ENCODE measurements around the gene UMODL1. TPM values are rescaled to one million over a fixed set of nuclear protein-coding genes. Genes with fewer than 3 reads are reported as not detected.
"Not testable (repeated sequence)": the region's sequence is repeated elsewhere in the genome, so short reads cannot be mapped to it uniquely, and the experiment has no call there.

Gene UMODL1
- total RNA-seq, 3 donors from 2014 or later (not counting 1 experiment from before 2014, with no cell fraction given), result 0.14 to 0.28 TPM; not detected in 1

DNA sequence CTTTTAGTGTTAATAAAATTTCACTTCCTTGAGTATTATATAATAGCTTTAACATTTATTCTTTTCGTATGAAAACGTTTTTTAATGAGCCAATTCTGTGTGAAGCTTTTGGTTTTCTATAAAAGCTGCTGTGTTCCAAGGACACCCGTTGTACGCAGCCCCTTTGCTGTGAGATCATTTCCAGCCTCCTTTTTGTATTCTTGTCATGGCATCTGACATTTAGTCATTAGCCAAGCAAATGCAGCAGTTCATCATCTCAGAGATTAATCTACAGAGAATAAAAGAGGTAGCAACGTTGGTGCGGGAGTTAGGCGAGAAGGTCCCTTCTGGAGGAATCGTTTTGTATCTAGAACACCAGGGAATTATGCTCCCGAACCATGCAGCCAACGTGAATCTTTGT is 1.3 kb upstream of the UMODL1 start:
- Histone ChIP-seq H3K4me3 (ENCODE audit: low read length) (no peak overlapping the region), H3K9me3 (ENCODE audit: control insufficient read depth, insufficient read depth, low read length) (no peaks in the 10 kb centered on the region), H3K27me3 (ENCODE audit: control insufficient read depth, insufficient read depth, low read length) (peaks cover 38% of the 10 kb centered on the region), H3K36me3 (ENCODE audit: control insufficient read depth, insufficient read depth, low read length) (no peaks in the 10 kb centered on the region), H3K27ac (ENCODE audit: low read length) (no peak overlapping the region), H3K4me1 (ENCODE audit: control insufficient read depth, insufficient read depth, low read length) (peaks cover 10% of the 10 kb centered on the region)
- no peaks in the 10 kb centered on the region for H3K9me3 Mint-ChIP-seq
- no peak overlapping the region for H3K27ac Mint-ChIP-seq
- intact Hi-C loops (cut with micrococcal nuclease), result no loop called here
- TF ChIP-seq, protein P1, sequence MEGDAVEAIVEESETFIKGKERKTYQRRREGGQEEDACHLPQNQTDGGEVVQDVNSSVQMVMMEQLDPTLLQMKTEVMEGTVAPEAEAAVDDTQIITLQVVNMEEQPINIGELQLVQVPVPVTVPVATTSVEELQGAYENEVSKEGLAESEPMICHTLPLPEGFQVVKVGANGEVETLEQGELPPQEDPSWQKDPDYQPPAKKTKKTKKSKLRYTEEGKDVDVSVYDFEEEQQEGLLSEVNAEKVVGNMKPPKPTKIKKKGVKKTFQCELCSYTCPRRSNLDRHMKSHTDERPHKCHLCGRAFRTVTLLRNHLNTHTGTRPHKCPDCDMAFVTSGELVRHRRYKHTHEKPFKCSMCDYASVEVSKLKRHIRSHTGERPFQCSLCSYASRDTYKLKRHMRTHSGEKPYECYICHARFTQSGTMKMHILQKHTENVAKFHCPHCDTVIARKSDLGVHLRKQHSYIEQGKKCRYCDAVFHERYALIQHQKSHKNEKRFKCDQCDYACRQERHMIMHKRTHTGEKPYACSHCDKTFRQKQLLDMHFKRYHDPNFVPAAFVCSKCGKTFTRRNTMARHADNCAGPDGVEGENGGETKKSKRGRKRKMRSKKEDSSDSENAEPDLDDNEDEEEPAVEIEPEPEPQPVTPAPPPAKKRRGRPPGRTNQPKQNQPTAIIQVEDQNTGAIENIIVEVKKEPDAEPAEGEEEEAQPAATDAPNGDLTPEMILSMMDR (IDR thresholded peaks at IDR 0.05), result no peak
- peaks cover 65 to 80% of the 10 kb centered on the region in 2 donors for H3K27me3 Mint-ChIP-seq (ENCODE audit: low read depth in 2 of 2)
- H3K4me3 Mint-ChIP-seq, result no peak overlapping the region
- 77% methylated on average over 10 of the region's 10 CpGs for WGBS (ENCODE audit: insufficient coverage)
- peaks cover 0 to 12% of the 10 kb centered on the region in 2 donors for H3K4me1 Mint-ChIP-seq
- ATAC-seq, result no peak
- H3K36me3 Mint-ChIP-seq, result no peaks in the 10 kb centered on the region
- DNase-seq, result no peak

DNA sequence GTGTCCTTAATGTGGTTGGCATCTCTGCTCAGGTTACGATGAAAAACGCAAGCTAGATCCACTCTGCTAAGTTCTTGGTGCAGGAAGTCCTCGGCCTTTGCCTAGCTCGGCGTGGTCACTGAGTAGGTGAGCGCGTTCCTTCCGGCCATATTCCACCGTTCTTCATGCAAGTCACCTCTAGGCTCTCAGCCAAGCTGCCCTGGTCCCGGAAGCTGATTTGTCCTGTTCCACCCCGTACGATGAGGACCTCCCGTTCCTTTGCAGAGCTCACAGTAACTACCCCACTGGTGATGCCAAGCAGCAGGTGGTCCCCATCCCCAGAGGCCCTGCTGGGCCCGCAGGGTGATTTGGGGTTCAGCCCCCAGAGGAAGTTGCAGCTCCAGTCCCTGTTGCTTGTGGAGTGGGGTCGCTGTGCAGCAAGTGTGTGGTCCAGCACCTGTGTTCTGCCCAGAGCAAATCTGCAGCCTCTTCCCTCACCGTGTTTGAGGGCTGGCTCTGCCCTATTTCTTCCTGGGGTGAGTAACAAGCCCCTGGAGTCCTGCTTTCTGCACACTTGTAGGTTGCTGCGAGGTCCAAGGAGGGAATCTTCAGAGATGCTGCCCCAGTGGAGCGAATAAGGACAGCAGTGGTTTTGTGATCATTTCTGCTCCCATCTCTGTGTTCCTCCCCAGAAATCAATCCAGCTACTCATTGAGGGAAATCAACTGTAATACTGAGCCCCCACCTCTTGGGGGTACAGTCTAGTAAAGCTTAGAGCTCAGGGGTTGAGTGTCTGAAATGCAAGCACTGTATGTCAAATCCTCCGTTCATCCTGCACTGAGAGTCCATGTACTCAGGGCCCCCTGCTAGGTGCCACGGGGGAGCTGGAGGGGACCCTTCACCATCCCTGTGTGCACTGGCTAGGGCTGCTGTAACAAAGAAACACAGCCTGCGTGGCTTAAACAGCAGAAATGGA is 2.3 kb downstream of the UMODL1 start:
- Histone ChIP-seq H3K27me3 (ENCODE audit: control insufficient read depth, insufficient read depth, low read length) (peaks cover 23% of the 10 kb centered on the region), H3K36me3 (ENCODE audit: control insufficient read depth, insufficient read depth, low read length) (no peaks in the 10 kb centered on the region), H3K4me1 (ENCODE audit: control insufficient read depth, insufficient read depth, low read length) (peaks cover 10% of the 10 kb centered on the region), H3K27ac (ENCODE audit: low read length) (no peak overlapping the region), H3K4me3 (ENCODE audit: low read length) (no peak overlapping the region), H3K9me3 (ENCODE audit: control insufficient read depth, insufficient read depth, low read length) (no peaks in the 10 kb centered on the region)
- ATAC-seq (no peak), DNase-seq (no peak)
- peaks cover 47 to 74% of the 10 kb centered on the region in 2 donors for H3K27me3 Mint-ChIP-seq (ENCODE audit: low read depth in 2 of 2)
- TF ChIP-seq, protein P1 (IDR thresholded peaks at IDR 0.05), result no peak
- no peak overlapping the region for H3K4me3 Mint-ChIP-seq
- 49% methylated on average over 21 of the region's 21 CpGs for WGBS (ENCODE audit: insufficient coverage)
- intact Hi-C loops (cut with micrococcal nuclease), result no loop called here
- no peak overlapping the region for H3K27ac Mint-ChIP-seq
- H3K4me1 Mint-ChIP-seq, result peaks cover 10 to 15% of the 10 kb centered on the region in 2 donors
- no peaks in the 10 kb centered on the region for H3K36me3 Mint-ChIP-seq
- H3K9me3 Mint-ChIP-seq, result no peaks in the 10 kb centered on the region

DNA sequence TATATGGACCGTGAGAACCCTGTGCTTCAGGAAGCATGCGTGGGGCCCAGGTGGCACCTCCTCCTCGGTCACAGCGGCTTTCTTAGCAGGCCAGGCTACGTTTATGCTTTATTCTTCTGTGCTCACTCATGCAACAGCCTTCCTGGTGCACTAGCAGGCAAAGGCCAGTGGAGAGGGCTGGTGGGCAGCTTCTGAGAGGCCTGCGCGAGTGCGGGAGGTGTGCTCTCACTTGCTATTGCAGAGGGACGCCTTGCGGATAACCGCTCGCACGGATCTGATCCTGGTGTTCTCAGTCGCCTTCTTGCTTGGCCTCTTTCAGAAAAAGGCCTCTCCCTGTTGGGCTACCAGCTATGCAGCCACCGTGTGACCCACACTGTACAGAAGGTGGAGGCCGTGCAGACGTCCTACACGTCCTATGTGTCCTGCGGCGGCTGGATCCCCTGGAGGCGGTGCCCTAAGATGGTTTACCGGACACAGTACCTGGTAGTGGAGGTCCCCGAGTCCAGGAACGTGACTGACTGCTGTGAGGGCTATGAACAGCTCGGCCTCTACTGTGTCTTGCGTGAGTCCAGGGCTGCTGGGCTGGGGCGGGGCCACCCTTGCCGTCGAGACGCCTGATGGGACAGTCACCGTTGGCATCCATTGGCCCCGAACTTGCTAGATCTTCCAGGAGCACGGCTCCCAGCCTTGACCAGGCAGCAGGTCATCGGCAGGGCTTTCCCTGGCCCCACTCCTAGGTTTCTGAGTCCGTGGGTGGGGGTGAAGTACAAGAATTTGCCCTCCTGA is 4.8 kb downstream of the UMODL1 start:
- H3K9me3 ChIP-seq (ENCODE audit: control insufficient read depth, insufficient read depth, low read length), result no peaks in the 10 kb centered on the region
- no peak for ATAC-seq
- intact Hi-C loops (cut with micrococcal nuclease), result no loop called here

DNA sequence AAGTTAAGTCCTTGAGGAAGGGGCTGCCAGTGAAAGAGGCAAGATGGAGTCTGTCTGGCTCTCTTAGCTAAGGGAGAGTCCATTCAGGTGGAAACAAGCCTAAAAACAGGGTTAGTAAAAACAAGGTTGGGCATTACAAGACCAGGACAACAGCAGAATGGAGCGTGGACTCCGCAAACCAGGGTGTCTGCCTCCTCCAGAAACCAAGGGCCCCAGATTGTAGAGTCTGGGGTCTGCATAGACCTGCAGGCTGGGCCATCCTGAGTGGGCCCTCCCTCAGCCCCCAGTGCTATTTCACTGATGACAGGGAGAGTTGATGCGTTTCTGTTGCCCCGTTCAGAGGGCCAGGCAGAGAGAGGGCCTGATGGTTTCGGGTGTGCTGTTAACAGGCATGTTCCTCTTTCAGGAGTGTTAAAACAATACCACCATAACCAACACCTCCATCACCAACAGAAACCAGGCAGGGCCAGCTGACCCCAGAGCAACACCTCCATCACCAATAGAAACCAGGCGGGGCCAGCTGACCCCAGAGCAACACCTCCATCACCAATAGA is 6.6 kb downstream of the UMODL1 start:
- H3K36me3 Mint-ChIP-seq; H3K9me3 Mint-ChIP-seq; H3K27me3 ChIP-seq (ENCODE audit: control insufficient read depth, insufficient read depth, low read length); H3K36me3 ChIP-seq (ENCODE audit: control insufficient read depth, insufficient read depth, low read length); H3K27ac ChIP-seq (ENCODE audit: low read length); DNase-seq; H3K4me3 Mint-ChIP-seq; H3K4me3 ChIP-seq (ENCODE audit: low read length); H3K27ac Mint-ChIP-seq; H3K9me3 ChIP-seq (ENCODE audit: control insufficient read depth, insufficient read depth, low read length); intact Hi-C loops (cut with micrococcal nuclease): not testable (repeated sequence)
- 71% methylated on average over 6 of the region's 6 CpGs for WGBS (ENCODE audit: insufficient coverage)
- Mint-ChIP-seq H3K4me1 (peaks cover 4 to 10% of the 10 kb centered on the region in 2 donors), H3K27me3 (ENCODE audit: low read depth in 2 of 2) (peaks cover 29 to 49% of the 10 kb centered on the region in 2 donors)
- ATAC-seq, result peak; percentile 59 to 89 (median 71)
- peaks cover 19% of the 10 kb centered on the region for H3K4me1 ChIP-seq (ENCODE audit: control insufficient read depth, insufficient read depth, low read length)

More for the DNA sequence above, 4.8 kb downstream of the UMODL1 start:
- Mint-ChIP-seq H3K4me3 (no peak overlapping the region), H3K9me3 (no peaks in the 10 kb centered on the region), H3K27me3 (ENCODE audit: low read depth in 2 of 2) (peaks cover 37 to 63% of the 10 kb centered on the region in 2 donors), H3K36me3 (no peaks in the 10 kb centered on the region), H3K4me1 (peaks cover 4 to 10% of the 10 kb centered on the region in 2 donors), H3K27ac (no peak overlapping the region)
- WGBS (ENCODE audit: insufficient coverage), result 93% methylated on average over 35 of the region's 35 CpGs
- no peak overlapping the region for H3K4me3 ChIP-seq (ENCODE audit: low read length)
- peaks cover 13% of the 10 kb centered on the region for H3K27me3 ChIP-seq (ENCODE audit: control insufficient read depth, insufficient read depth, low read length)
- H3K27ac ChIP-seq (ENCODE audit: low read length), result no peak overlapping the region
- DNase-seq, result no peak
- TF ChIP-seq, protein P1 (IDR thresholded peaks at IDR 0.05), result no peak
- peaks cover 19% of the 10 kb centered on the region for H3K4me1 ChIP-seq (ENCODE audit: control insufficient read depth, insufficient read depth, low read length)
- no peaks in the 10 kb centered on the region for H3K36me3 ChIP-seq (ENCODE audit: control insufficient read depth, insufficient read depth, low read length)

DNA sequence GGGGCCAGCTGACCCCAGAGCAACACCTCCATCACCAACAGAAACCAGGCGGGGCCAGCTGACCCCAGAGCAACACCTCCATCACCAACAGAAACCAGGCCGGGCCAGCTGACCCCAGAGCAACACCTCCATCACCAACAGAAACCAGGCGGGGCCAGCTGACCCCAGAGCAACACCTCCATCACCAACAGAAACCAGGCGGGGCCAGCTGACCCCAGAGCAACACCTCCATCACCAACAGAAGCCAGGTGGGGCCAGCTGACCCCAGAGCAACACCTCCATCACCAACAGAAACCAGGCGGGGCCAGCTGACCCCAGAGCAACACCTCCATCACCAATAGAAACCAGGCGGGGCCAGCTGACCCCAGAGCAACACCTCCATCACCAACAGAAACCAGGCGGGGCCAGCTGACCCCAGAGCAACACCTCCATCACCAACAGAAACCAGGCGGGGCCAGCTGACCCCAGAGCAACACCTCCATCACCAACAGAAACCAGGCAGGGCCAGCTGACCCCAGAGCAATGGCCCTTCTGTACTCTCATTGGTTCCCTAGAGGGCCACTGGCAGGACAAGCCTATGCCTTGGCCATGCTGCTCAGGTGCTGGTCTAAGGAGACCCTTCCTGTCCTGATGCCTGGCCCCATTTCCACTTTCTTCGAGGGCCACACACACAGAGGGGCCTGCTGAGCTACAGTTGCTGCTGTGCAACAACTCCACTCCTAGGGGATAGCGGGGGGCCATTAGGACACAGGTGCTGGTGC is 7.3 kb downstream of the UMODL1 start:
- H3K4me1 Mint-ChIP-seq, result peaks cover 4 to 10% of the 10 kb centered on the region in 2 donors
- H3K4me3 ChIP-seq (ENCODE audit: low read length); H3K36me3 Mint-ChIP-seq; DNase-seq; intact Hi-C loops (cut with micrococcal nuclease); H3K27ac Mint-ChIP-seq; H3K9me3 ChIP-seq (ENCODE audit: control insufficient read depth, insufficient read depth, low read length); H3K36me3 ChIP-seq (ENCODE audit: control insufficient read depth, insufficient read depth, low read length); H3K9me3 Mint-ChIP-seq; H3K27ac ChIP-seq (ENCODE audit: low read length); H3K27me3 ChIP-seq (ENCODE audit: control insufficient read depth, insufficient read depth, low read length); H3K4me3 Mint-ChIP-seq: not testable (repeated sequence)
- H3K4me1 ChIP-seq (ENCODE audit: control insufficient read depth, insufficient read depth, low read length), result peaks cover 15% of the 10 kb centered on the region
- H3K27me3 Mint-ChIP-seq (ENCODE audit: low read depth in 2 of 2), result peaks cover 32 to 50% of the 10 kb centered on the region in 2 donors
- peak in 1 of 3 donors; percentile 25 for ATAC-seq
- 92% methylated on average over 2 of the region's 10 CpGs for WGBS (ENCODE audit: insufficient coverage)
